Activated T-helper 1 cell treated with anti-CD3 and anti-CD28 coated beads, Interleukin-12 subunit alpha, Interleukin-12 subunit beta, Interleukin-2, Interleukin-4 antibody, amounts not matched to agents 30 ng/mL and 10 ng/mL and 1 ng/mL, durations not matched to agents 14 hours and 24 hours and 36 hours (primary cell): ENCODE results near the gene GMEB2. TPM values are rescaled to one million over a fixed set of nuclear protein-coding genes. Genes with fewer than 3 reads are reported as not detected.

Source experiments
- DNase-seq: peaks from one replicate; pipeline ENCODE4 v3.0.0; 2021; ENCODE audit warnings: low spot score
- H3K27ac Mint-ChIP-seq: one replicate; pipeline ENCODE4 v1.8.0; 2021; ENCODE audit warnings: mild to moderate bottlenecking, mixed read lengths
- H3K27me3 Mint-ChIP-seq: one replicate; pipeline ENCODE4 v1.8.0; 2022; ENCODE audit warnings: mild to moderate bottlenecking, moderate library complexity, mixed read lengths; ENCODE audit not compliant: insufficient read depth
- H3K36me3 Mint-ChIP-seq: one replicate; pipeline ENCODE4 v1.8.0; 2021; ENCODE audit warnings: low read depth, mixed read lengths
- H3K4me1 Mint-ChIP-seq: one replicate; pipeline ENCODE4 v1.8.0; 2021; ENCODE audit warnings: low read depth, mixed read lengths
- H3K4me3 Mint-ChIP-seq: one replicate; pipeline ENCODE4 v1.8.0; 2021; ENCODE audit warnings: mild to moderate bottlenecking, moderate library complexity, mixed read lengths
- H3K9me3 Mint-ChIP-seq: one replicate; pipeline ENCODE4 v1.8.0; 2021; ENCODE audit warnings: mixed read lengths
- intact Hi-C: fragments of 100-400 bp; cut with micrococcal nuclease; formaldehyde crosslinking; loops from one replicate; pipeline ENCODE4 v1.15.1; 2024
- total RNA-seq: library from RNA; stranded (reverse); gene quantifications from 2 replicates; pipeline ENCODE4 v1.2.3, GENCODE V29; 2022

Gene GMEB2
- total RNA-seq, 1 donor from 2014 or later, result 13.4 TPM

DNA sequence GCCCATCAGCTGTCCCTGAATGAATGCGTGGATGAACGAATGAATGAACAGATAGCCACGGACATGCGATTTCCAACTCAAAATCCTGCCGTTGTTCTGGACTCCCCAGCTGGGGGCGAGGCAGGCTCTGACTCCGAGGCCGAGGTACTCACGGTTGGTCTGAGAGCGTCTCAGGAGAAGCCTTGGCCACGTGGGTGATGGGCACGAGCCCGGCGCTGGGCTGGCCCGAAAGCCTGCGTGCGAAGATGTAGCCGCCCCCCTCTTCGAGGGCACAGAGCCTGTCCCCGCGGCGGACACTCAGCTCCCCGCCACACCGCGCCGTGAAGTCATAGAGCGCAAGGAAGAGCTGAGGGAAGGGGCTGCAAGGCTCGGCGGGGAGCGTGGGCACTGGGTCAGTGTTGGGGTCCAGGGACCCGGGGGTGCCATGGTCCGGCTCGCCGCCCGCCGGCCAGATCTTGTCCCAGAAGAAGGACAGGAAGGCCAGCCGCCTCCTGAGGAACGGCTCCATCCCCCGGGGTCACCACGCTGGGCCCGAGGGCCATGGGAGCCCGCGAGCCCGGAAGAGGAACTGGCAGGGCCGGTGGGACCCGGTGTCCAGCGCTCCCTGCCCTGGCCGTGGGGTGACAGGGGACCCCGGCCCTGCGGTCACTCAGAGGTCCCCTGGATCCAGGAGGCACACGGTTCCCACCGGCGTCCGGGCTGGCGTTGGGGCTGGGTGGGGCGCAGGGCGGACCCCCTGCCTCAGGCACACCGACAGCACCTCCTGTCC is 79.8 kb downstream of the GMEB2 start:
- Mint-ChIP-seq H3K27ac (no peak overlapping the region), H3K27me3 (peaks cover 16% of the 10 kb centered on the region), H3K4me3 (no peak overlapping the region), H3K36me3 (no peaks in the 10 kb centered on the region), H3K4me1 (no peaks in the 10 kb centered on the region), H3K9me3 (no peaks in the 10 kb centered on the region)
- intact Hi-C loops, result no loop called here
- no peak for DNase-seq

DNA sequence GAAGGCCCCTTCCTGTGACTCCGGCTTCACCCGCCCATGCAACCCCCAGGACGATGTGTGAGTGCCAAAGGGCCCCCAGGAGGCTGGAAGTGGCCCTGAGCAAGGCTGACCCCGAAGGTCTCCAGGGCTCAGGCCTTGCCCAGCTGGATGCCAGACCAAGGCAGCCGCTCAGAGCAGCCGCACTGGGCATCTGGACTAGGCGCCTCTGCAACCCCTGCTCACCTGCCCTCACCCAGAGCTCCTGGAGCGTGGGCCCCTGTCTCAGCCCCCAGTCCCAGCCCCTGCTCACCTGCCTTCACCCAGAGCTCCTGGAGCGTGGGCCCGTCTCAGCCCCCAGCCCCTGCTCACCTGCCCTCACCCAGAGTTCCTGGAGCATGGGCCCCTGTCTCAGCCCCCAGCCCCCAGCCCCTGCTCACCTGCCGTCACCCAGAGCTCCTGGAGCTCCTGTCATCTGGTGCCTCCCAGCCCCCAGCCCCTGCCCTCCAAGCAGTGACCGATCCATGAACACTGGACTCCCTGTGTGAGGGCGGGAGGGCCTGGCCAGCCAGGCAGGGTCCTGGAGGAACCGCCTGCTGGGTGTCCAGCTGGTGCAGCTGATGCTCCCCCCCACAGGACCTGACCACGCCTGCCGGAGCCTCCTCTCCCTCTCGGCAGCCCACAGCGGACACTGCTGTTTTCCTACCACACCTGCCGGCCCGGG is 80.5 kb downstream of the GMEB2 start:
- H3K4me1 Mint-ChIP-seq, result no peaks in the 10 kb centered on the region
- no peaks in the 10 kb centered on the region for H3K9me3 Mint-ChIP-seq
- H3K4me3 Mint-ChIP-seq, result no peak overlapping the region
- H3K36me3 Mint-ChIP-seq, result no peaks in the 10 kb centered on the region
- no peak for DNase-seq
- H3K27ac Mint-ChIP-seq, result no peak overlapping the region
- intact Hi-C loops, result no loop called here
- peaks cover 13% of the 10 kb centered on the region for H3K27me3 Mint-ChIP-seq

DNA sequence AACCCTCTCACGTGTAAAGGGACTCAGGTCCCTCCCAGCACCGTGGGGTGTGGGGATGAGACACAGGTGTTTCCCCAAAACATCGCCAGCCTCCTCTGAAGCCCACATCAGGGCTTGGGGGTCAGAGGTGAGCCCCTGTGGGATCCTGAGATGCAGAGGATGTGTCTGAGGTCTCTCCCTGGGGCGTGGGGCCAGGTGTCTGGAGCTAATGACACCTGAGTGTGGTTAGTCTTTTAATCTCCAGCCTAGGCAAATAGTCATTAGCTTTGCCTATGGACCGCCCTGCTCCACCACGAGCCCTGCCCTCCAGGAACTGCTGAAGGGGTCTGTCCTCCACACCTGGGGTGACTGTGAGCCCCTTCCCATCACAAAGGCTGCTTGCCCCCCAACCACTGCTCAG is 81.1 kb downstream of the GMEB2 start:
- no peaks in the 10 kb centered on the region for H3K36me3 Mint-ChIP-seq
- intact Hi-C loops, result no loop called here
- no peak for DNase-seq
- H3K4me1 Mint-ChIP-seq, result no peaks in the 10 kb centered on the region
- peaks cover 13% of the 10 kb centered on the region for H3K27me3 Mint-ChIP-seq
- no peak overlapping the region for H3K27ac Mint-ChIP-seq
- H3K4me3 Mint-ChIP-seq, result no peak overlapping the region
- no peaks in the 10 kb centered on the region for H3K9me3 Mint-ChIP-seq

DNA sequence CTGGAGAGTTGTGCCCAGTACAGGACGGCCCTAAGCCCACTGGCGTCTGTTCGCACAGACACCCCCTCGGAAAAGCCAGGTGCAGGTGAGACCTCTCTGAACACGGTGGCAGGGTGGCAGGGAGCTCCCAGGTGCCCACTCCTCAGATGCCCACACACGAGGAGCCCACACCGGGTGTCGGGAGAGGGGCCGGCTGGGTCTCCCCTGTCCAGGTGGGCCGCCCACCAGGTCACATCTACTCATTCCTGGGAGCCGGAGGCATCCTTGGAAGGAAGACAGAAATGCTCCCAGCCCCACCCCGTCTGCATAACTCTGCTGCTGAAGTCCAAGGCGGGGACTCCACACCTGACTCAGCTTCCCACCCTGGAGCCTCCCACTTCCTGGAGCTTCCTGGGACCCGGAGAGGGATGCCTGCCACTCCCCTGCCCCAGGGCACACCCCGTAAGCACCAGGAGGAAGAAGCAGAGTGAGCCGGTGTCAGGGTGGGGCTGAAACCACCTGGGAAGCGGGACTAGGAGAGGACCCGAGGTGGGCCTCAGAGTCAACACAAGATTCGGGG is 81.9 kb downstream of the GMEB2 start:
- no peak for DNase-seq
- intact Hi-C loops, result no loop called here
- H3K36me3 Mint-ChIP-seq, result no peaks in the 10 kb centered on the region
- H3K4me3 Mint-ChIP-seq, result no peak overlapping the region
- H3K27ac Mint-ChIP-seq, result no peak overlapping the region
- peaks cover 8% of the 10 kb centered on the region for H3K27me3 Mint-ChIP-seq
- H3K4me1 Mint-ChIP-seq, result no peaks in the 10 kb centered on the region
- H3K9me3 Mint-ChIP-seq, result no peaks in the 10 kb centered on the region

DNA sequence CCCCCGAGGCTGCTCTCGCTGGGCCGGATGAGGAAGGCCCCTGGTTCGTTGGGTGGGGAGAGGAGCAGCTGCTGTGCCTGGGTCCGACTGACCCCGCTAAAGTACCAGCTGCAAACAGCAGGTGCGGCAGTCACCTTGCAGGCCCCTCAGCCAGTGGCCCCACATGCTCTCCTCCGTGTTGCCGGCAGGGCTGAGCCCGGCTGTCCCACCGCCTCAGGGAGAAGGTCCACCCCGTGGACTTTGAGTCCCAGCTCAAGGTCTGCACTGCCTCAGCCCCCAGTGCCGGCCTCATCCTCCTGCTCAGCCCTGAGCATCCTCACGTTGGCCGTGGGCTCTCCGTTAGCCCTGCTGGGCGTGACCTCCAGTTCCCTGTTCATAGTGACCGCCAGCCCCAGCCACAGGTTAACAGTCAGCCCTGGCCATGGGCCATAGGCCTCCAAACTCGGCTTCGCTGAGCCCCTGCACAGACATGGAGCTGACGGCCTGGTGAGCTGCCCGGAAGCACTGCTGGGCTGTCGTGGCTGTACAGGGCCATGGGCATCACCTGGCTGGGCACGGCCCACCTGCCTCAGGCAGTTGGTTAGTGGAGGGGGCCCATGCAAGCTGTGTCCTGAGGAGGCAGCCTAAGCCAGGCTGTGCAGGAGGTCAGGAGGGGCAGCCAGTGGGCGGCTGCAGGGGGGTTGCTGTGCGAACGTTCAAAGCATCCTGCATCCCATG is 82.5 kb downstream of the GMEB2 start:
- Mint-ChIP-seq H3K4me3 (no peak overlapping the region), H3K9me3 (no peaks in the 10 kb centered on the region), H3K27ac (no peak overlapping the region), H3K27me3 (peaks cover 4% of the 10 kb centered on the region), H3K36me3 (no peaks in the 10 kb centered on the region), H3K4me1 (no peaks in the 10 kb centered on the region)
- no peak for DNase-seq
- intact Hi-C loops, result no loop called here

DNA sequence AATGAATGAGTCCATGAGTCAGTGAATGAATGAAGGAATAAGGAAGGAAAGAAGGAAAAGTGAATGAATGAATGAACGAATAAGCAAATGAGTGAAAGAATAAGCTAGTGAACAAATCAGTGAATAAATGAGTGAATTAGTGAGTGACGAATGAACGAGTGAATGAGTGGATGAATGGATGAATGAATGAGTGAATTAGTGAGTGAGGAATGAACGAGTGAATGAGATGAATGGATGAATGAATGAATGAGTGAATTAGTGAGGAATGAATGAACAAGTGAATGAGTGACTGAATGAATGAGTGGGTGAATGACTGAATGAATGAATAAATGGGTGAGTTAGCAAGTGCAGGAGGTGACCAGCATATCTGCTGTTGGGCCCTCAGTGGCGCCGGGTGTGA is 83.2 kb downstream of the GMEB2 start:
- Mint-ChIP-seq H3K27me3 (peaks cover 3% of the 10 kb centered on the region), H3K4me3 (no peak overlapping the region), H3K4me1 (no peaks in the 10 kb centered on the region)

DNA sequence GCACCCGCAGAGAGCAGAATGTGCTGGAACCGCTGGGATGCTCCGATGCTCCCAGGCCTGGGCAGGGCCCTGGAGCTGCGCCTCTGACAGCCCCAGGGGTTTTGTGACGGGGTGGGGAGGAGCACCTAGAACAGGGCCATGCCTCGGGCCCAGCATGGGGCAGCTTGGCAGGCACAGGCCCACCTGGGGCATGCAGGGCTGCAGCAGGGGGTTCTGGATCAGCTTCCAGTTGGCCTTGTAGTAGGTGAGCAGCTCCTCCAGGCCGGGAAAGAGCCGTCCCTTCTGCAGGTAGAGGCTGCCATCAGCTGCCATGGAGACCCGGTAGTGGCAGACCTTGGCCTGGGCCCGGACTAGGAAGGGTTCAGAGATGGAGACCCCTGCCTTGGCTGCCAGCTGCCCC is 83.8 kb downstream of the GMEB2 start:
- H3K9me3 Mint-ChIP-seq, result no peaks in the 10 kb centered on the region
- H3K27ac Mint-ChIP-seq, result no peak overlapping the region
- H3K27me3 Mint-ChIP-seq, result peaks cover 3% of the 10 kb centered on the region
- intact Hi-C loops, result no loop called here
- no peak for DNase-seq
- no peaks in the 10 kb centered on the region for H3K4me1 Mint-ChIP-seq
- H3K4me3 Mint-ChIP-seq, result no peak overlapping the region
- no peaks in the 10 kb centered on the region for H3K36me3 Mint-ChIP-seq

More for the DNA sequence above, 83.2 kb downstream of the GMEB2 start:
- no peak for DNase-seq
- Mint-ChIP-seq H3K27ac (no peak overlapping the region), H3K9me3 (no peaks in the 10 kb centered on the region), H3K36me3 (no peaks in the 10 kb centered on the region)
- intact Hi-C loops, result no loop called here

DNA sequence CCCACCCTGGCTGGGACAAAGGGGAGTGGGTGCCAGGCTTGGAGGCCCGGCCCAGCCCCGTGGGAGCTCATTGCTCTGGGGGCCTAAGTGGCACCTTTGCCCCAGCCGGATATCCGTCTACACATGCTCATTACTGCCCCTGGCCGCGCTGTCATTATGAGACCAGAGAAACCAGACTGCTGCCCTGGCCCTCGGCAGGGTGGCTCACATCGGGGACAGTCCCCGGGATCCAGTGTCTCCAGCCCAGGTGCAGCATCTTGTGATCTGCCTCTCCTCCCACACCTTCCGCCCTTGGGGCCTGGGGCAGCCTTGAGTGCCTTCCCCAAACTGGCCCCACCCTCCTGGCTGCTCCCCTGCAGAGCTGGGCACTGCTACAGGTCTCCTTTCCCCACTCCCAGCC is 84.2 kb downstream of the GMEB2 start:
- Mint-ChIP-seq H3K27me3 (peaks cover 3% of the 10 kb centered on the region), H3K36me3 (no peaks in the 10 kb centered on the region), H3K27ac (no peak overlapping the region), H3K4me3 (no peak overlapping the region), H3K9me3 (no peaks in the 10 kb centered on the region), H3K4me1 (no peaks in the 10 kb centered on the region)
- intact Hi-C loops, result no loop called here
- no peak for DNase-seq

DNA sequence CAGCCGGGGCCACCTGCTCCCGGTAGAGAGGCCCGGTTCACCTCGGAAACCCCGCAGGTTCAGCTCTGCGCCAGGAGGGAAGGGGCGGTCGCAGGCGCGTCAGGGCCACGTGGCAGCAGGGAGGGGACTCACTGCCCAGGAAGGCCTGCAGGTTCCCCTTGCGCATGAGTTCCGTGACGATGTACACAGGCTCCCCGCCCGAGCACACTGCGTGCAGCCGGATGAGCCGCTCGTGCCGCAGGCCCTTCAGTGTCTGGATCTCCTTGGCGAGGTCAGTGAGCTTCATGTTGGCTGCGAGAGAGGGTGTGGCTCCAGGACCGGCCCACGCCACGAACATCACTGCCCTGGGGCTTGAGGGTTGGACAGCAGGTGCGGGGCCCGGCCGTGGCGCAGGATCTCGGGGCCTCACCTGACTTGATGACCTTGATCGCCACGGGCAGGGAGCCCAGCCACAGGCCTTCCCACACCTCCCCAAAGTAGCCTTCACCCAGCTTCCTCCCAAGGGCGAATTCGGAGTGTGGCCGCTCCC is 84.8 kb downstream of the GMEB2 start:
- no peak overlapping the region for H3K4me3 Mint-ChIP-seq
- DNase-seq, result no peak
- H3K27ac Mint-ChIP-seq, result no peak overlapping the region
- peaks cover 3% of the 10 kb centered on the region for H3K27me3 Mint-ChIP-seq
- H3K36me3 Mint-ChIP-seq, result no peaks in the 10 kb centered on the region
- H3K9me3 Mint-ChIP-seq, result no peaks in the 10 kb centered on the region
- H3K4me1 Mint-ChIP-seq, result no peaks in the 10 kb centered on the region
- intact Hi-C loops, result no loop called here

DNA sequence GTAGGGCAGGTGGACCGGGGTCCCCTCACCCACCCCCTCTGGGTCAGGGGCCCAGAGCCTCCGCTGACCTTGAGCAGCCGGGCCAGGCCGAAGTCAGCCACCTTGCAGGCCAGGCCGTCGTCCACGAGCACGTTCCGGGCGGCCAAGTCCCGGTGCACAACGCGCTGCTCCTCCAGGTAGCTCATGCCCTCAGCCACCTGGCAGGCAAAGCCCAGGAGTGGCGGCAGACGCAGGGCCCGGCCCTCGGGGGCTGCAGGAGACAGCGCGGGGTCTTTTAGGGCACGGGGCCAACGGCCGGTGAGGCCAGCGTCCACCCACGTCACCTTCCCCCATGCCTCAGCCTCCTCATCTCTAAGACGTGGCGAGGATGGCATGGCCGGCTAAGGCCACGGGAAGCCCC is 85.5 kb downstream of the GMEB2 start:
- no peaks in the 10 kb centered on the region for H3K9me3 Mint-ChIP-seq
- DNase-seq, result no peak
- H3K4me1 Mint-ChIP-seq, result no peaks in the 10 kb centered on the region
- no peak overlapping the region for H3K27ac Mint-ChIP-seq
- H3K36me3 Mint-ChIP-seq, result no peaks in the 10 kb centered on the region
- H3K4me3 Mint-ChIP-seq, result no peak overlapping the region
- intact Hi-C loops, result no loop called here
- no peaks in the 10 kb centered on the region for H3K27me3 Mint-ChIP-seq

DNA sequence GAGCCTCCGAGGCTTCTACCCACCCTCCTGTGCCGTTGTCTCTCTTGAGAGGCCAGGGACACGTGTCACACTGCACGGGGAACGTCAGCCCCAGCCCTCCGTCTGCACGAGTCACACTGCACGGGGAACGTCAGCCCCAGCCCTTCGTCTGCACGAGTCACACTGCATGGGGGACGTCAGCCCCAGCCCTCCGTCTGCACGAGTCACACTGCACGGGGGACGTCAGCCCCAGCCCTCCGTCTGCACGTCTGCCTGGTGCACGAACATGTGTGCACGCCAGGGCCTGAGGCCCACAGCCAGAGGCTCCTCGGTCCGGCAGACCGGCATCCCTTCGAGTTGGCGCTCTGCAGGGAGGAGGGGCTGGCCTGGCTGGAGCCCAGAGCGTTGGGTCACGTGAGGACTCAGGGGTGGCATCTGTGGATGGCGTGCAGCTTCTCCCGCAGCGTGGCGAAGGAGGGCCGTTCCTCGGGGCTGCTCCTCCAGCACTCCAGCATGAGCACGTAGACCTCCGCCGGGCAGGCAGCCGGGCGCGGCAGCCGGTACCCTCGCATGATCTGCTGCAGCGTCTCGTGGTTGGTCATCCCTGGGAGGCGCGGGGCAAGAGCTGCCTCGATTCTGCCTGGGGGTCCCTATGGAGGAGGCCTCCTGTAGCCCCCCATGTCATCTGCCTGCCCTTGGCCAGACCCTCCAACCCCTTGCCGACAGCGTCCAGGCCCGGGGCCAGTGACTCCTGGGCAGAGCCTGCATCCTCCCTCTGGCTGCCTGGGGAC is 86.3 kb downstream of the GMEB2 start:
- Mint-ChIP-seq H3K4me1 (no peaks in the 10 kb centered on the region), H3K4me3 (no peak overlapping the region), H3K27me3 (no peaks in the 10 kb centered on the region), H3K9me3 (no peaks in the 10 kb centered on the region), H3K36me3 (no peaks in the 10 kb centered on the region), H3K27ac (no peak overlapping the region)
- no peak for DNase-seq
- intact Hi-C loops, result no loop called here
